Measurements from ENCODE around the gene PCSK5. TPM values are rescaled to one million over a fixed set of nuclear protein-coding genes. Genes with fewer than 3 reads are reported as not detected.
A peak's percentile ranks its signal among the peaks of the same experiment; 100 is the strongest.

The PCSK5 gene
- total RNA-seq, 2 donors from 2014 or later: 9.4 to 12.0 TPM

DNA sequence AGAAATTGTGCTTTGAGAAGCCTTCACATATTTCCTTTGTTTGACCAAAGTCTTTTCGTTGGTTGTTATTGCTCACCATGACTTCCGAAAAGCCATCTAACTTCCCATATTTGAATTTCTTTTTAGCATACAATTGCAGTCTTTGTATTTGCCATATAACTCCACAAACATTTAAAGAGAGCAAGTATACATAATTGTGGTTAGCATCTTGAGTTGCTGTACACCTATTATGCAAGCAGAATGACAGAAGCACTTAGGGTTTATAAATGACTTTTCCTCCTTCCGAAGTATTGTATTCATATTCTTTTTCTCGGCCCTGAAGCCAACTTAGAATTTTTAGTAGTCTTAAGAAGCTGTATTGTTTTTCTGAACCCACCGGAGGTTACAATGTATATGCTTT lies 253.4 kb downstream of the PCSK5 start:
- H3K4me1 Mint-ChIP-seq: no peaks in the 10 kb centered on the region
- no peaks in the 10 kb centered on the region for H3K9me3 ChIP-seq (ENCODE audit: control insufficient read depth, low read length, poor library complexity, severe bottlenecking)
- H3K27ac Mint-ChIP-seq: no peak overlapping the region
- no peaks in the 10 kb centered on the region for H3K27me3 Mint-ChIP-seq
- no peaks in the 10 kb centered on the region for H3K36me3 Mint-ChIP-seq (ENCODE audit: low read depth)
- ATAC-seq (no peak), DNase-seq (no peak)
- H3K4me3 Mint-ChIP-seq: no peak overlapping the region

- H3K36me3 Mint-ChIP-seq (ENCODE audit: low read depth): no peaks in the 10 kb centered on the region
- ATAC-seq (no peak), DNase-seq (no peak)
- H3K4me3 Mint-ChIP-seq: no peak overlapping the region
- H3K4me1 Mint-ChIP-seq: peaks cover 3% of the 10 kb centered on the region
- peak overlapping the region; percentile 75 for H3K27ac Mint-ChIP-seq
- H3K9me3 ChIP-seq (ENCODE audit: control insufficient read depth, low read length, poor library complexity, severe bottlenecking): no peaks in the 10 kb centered on the region
- H3K27me3 Mint-ChIP-seq: no peaks in the 10 kb centered on the region
These were observed 259.5 kb downstream of the PCSK5 start for GRCh38 chr9:76150013-76150412.

DNA sequence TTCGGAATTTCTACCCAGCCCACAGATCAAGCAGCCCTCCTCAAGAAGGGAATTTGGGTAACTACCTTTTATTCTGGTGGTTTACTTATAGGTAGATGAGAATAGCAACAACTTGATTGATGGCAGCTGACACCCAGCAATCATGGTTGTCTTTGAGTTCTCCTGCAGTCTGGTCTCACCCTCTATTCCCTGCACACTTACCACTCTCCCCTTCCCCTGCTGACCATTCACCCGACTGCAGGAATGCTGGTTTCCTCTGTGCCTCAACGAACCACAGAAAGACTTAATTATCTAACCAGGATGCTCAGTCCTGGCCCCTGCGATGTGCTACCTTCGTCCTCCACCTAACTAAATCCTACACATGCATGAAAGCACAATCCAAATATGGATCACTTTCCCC lies 260.8 kb downstream of the PCSK5 start:
- H3K27me3 Mint-ChIP-seq: no peaks in the 10 kb centered on the region
- DNase-seq (no peak), ATAC-seq (no peak)
- H3K4me3 Mint-ChIP-seq: no peak overlapping the region
- H3K9me3 ChIP-seq (ENCODE audit: control insufficient read depth, low read length, poor library complexity, severe bottlenecking): no peaks in the 10 kb centered on the region
- H3K27ac Mint-ChIP-seq: no peak overlapping the region
- H3K36me3 Mint-ChIP-seq (ENCODE audit: low read depth): no peaks in the 10 kb centered on the region
- H3K4me1 Mint-ChIP-seq: peaks cover 3% of the 10 kb centered on the region

DNA sequence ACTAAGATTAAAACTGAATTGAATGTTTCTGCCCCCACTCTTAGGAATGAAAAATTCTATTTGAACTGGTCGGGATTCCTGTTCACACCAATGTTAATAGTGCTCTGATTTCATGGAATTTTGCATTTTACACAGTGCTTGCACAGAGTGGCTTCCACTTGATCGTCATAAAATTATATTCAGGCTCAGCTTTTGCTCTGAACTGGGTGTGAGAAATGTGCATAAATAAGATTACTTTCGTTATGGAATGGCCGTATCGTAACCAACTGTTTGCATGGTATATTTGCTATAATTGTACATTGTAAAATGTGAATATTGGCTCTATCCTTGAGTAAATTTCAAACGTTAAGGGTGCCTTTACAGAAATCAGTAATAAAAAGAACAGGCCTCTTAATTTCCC lies 262.9 kb downstream of the PCSK5 start:
- ATAC-seq (no peak), DNase-seq (no peak)
- no peaks in the 10 kb centered on the region for H3K27me3 Mint-ChIP-seq
- no peak overlapping the region for H3K27ac Mint-ChIP-seq
- peaks cover 3% of the 10 kb centered on the region for H3K4me1 Mint-ChIP-seq
- H3K4me3 Mint-ChIP-seq: no peak overlapping the region
- no peaks in the 10 kb centered on the region for H3K36me3 Mint-ChIP-seq (ENCODE audit: low read depth)
- no peaks in the 10 kb centered on the region for H3K9me3 ChIP-seq (ENCODE audit: control insufficient read depth, low read length, poor library complexity, severe bottlenecking)

DNA sequence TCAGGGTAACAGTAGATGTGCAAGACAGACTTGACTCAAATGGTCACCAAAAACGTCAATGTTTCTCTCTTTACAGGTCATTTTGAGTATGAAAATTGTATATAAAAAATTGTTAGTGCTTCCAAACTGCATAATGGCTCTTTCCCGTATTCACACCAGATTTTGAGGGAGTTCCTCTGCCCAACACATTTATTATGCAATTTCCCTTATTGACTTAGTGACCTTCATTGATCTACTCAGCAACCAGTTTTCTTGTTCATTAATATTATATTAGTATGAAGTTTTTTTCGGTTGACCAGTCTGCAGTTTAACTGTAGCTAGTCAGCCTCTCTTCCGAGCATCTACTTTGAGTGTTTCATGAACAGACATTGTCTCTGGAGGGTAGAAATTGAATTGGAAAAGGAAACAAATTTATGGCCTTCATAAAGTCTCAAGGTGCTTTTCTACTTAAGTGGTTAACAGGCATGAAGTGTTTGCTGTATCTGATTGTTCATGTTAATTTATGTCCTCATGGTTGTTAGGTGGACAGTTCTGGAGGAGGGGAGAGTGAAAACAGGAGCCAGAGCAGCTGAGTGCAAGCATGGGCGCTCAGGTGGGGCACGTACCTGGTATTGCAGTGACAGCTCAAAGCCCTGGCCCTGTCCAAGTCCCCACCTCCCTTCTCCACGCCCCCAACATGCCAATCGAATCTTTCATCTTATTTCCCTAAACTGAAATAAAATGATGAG lies 263.6 kb downstream of the PCSK5 start:
- no peak for ATAC-seq
- H3K36me3 Mint-ChIP-seq (ENCODE audit: low read depth): no peaks in the 10 kb centered on the region
- H3K4me3 Mint-ChIP-seq: no peak overlapping the region
- no peak overlapping the region for H3K27ac Mint-ChIP-seq
- H3K4me1 Mint-ChIP-seq: peaks cover 3% of the 10 kb centered on the region
- no peak for DNase-seq
- no peaks in the 10 kb centered on the region for H3K9me3 ChIP-seq (ENCODE audit: control insufficient read depth, low read length, poor library complexity, severe bottlenecking)
- no peaks in the 10 kb centered on the region for H3K27me3 Mint-ChIP-seq

- Mint-ChIP-seq H3K36me3 (ENCODE audit: low read depth) (no peaks in the 10 kb centered on the region), H3K4me3 (no peak overlapping the region), H3K27ac (no peak overlapping the region), H3K27me3 (no peaks in the 10 kb centered on the region), H3K4me1 (peaks cover 3% of the 10 kb centered on the region)
- no peaks in the 10 kb centered on the region for H3K9me3 ChIP-seq (ENCODE audit: control insufficient read depth, low read length, poor library complexity, severe bottlenecking)
- ATAC-seq (no peak), DNase-seq (no peak)
These were observed 264.9 kb downstream of the PCSK5 start for GRCh38 chr9:76155361-76155760.

DNA sequence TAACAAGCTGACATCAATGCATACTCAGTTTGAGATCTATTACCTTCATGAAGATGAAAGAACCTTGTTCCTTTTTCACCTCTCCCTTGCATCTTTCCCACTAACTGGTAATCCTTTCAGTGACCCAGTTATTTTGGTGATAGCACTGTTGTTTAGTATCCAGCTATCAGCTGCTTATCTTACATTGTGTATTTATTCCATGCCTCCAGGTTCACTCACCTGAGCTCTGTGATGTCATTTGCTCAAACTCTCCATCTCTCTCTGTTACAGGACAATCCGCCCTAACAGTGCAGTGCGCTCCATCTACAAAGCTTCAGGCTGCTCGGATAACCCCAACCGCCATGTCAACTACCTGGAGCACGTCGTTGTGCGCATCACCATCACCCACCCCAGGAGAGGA lies 268.2 kb downstream of the PCSK5 start:
- H3K27me3 Mint-ChIP-seq: no peaks in the 10 kb centered on the region
- H3K4me3 Mint-ChIP-seq: no peak overlapping the region
- H3K4me1 Mint-ChIP-seq: no peaks in the 10 kb centered on the region
- no peak overlapping the region for H3K27ac Mint-ChIP-seq
- DNase-seq (no peak), ATAC-seq (no peak)
- no peaks in the 10 kb centered on the region for H3K36me3 Mint-ChIP-seq (ENCODE audit: low read depth)
- H3K9me3 ChIP-seq (ENCODE audit: control insufficient read depth, low read length, poor library complexity, severe bottlenecking): no peaks in the 10 kb centered on the region

- Mint-ChIP-seq H3K27ac (no peak overlapping the region), H3K4me1 (no peaks in the 10 kb centered on the region), H3K4me3 (no peak overlapping the region), H3K36me3 (ENCODE audit: low read depth) (no peaks in the 10 kb centered on the region), H3K27me3 (no peaks in the 10 kb centered on the region)
- no peaks in the 10 kb centered on the region for H3K9me3 ChIP-seq (ENCODE audit: control insufficient read depth, low read length, poor library complexity, severe bottlenecking)
- no peak for DNase-seq
- no peak for ATAC-seq
These were observed 268.9 kb downstream of the PCSK5 start for GRCh38 chr9:76159293-76159926.

DNA sequence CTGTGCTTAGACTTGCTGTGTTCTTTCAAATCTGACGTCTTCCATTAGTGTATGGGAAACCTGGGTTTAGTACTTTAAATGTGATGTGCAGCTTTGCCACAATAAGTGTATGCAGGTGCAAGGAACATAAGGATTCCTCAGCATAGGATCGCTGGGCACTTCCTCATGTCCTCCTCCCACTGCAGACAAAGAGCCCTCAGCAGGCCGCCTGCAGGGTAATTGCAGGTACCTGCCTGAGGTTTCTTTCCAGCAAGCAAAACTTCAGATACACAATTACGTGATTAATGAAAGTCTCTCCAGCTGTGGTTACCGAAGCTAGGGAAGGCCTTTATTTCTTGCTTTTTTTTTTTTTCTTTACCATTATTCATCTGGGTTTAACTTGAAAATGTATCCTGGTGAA lies 270.6 kb downstream of the PCSK5 start:
- no peaks in the 10 kb centered on the region for H3K4me1 Mint-ChIP-seq
- ATAC-seq (no peak), DNase-seq (no peak)
- no peaks in the 10 kb centered on the region for H3K9me3 ChIP-seq (ENCODE audit: control insufficient read depth, low read length, poor library complexity, severe bottlenecking)
- no peak overlapping the region for H3K27ac Mint-ChIP-seq
- H3K4me3 Mint-ChIP-seq: peak overlapping the region; percentile 19
- no peaks in the 10 kb centered on the region for H3K36me3 Mint-ChIP-seq (ENCODE audit: low read depth)
- no peaks in the 10 kb centered on the region for H3K27me3 Mint-ChIP-seq

DNA sequence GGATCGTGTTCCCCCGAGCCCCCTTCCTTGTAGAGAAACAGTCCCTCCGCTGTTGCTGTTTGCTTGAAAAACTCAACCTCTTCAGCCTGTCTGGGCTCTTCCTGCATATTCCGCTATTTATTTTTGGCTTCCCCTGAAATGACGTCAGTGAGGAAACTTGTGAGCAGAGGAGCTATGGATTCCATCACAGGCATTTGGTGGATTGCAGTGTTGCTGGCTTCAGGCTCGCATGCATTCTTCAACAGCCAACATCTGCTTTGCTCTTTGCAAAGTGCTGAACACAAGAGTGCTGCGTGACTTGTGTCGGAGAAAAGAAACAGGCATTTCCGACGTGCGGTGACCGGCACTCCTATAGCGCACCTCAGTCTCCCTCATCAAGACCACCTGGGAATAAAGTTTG lies 271.1 kb downstream of the PCSK5 start:
- Mint-ChIP-seq H3K27me3 (no peaks in the 10 kb centered on the region), H3K36me3 (ENCODE audit: low read depth) (no peaks in the 10 kb centered on the region), H3K27ac (no peak overlapping the region), H3K4me3 (no peak overlapping the region), H3K4me1 (peaks cover 2% of the 10 kb centered on the region)
- ATAC-seq (no peak), DNase-seq (no peak)
- no peaks in the 10 kb centered on the region for H3K9me3 ChIP-seq (ENCODE audit: control insufficient read depth, low read length, poor library complexity, severe bottlenecking)

DNA sequence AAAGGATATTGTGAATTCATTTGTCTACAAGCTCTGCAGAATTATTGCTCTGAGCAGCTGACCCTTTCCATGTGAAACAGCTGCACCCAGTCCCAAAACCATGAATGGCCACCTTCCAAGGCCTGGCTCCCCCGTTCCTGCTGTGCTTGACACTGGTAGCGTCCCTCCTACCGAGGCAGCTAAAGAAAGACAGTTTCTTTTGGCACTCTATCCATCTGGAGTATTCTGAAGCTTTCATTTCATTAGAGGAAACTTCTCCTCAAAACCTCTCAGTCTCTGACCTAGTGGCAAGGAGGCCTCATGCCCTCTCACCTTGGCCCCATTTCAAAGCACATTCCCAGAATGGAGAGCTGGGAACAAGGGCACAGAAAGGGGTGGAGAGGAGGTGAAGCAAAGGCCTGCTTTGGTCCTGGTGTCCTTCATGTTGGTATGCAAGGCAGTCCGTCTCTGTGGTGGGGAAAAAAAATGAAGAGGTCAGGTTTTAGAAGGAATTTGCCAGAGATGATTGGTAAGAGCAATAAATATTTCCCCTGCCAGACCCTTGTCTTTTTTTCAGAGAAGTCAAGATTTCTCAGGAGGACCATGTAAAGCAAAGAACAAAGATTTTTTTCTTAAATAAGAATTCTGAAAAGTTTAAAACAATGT lies 271.7 kb downstream of the PCSK5 start:
- H3K27ac Mint-ChIP-seq: peak overlapping the region; percentile 5
- H3K4me1 Mint-ChIP-seq: peaks cover 2% of the 10 kb centered on the region
- DNase-seq (no peak), ATAC-seq (no peak)
- H3K9me3 ChIP-seq (ENCODE audit: control insufficient read depth, low read length, poor library complexity, severe bottlenecking): no peaks in the 10 kb centered on the region
- no peaks in the 10 kb centered on the region for H3K36me3 Mint-ChIP-seq (ENCODE audit: low read depth)
- no peaks in the 10 kb centered on the region for H3K27me3 Mint-ChIP-seq
- H3K4me3 Mint-ChIP-seq: no peak overlapping the region

GRCh38 chr9:76162751-76163500 lies 272.5 kb downstream of the PCSK5 start:
- ATAC-seq (no peak), DNase-seq (no peak)
- Mint-ChIP-seq H3K4me1 (peaks cover 2% of the 10 kb centered on the region), H3K27ac (no peak overlapping the region), H3K36me3 (ENCODE audit: low read depth) (no peaks in the 10 kb centered on the region), H3K4me3 (no peak overlapping the region), H3K27me3 (no peaks in the 10 kb centered on the region)
- no peaks in the 10 kb centered on the region for H3K9me3 ChIP-seq (ENCODE audit: control insufficient read depth, low read length, poor library complexity, severe bottlenecking)

GRCh38 chr9:76166526-76166925 lies 276.1 kb downstream of the PCSK5 start:
- ATAC-seq: no peak
- DNase-seq: no peak
- H3K27ac Mint-ChIP-seq: no peak overlapping the region
- peaks cover 2% of the 10 kb centered on the region for H3K4me1 Mint-ChIP-seq
- H3K4me3 Mint-ChIP-seq: no peak overlapping the region
- H3K9me3 ChIP-seq (ENCODE audit: control insufficient read depth, low read length, poor library complexity, severe bottlenecking): no peaks in the 10 kb centered on the region
- no peaks in the 10 kb centered on the region for H3K36me3 Mint-ChIP-seq (ENCODE audit: low read depth)
- no peaks in the 10 kb centered on the region for H3K27me3 Mint-ChIP-seq

Measured in T-helper 17 cell (primary cell).